Superior temporal gyrus (tissue), 1 donor: ENCODE results near the gene INTS14.
"Not testable (repeated sequence)": the region's sequence is repeated elsewhere in the genome, so short reads cannot be mapped to it uniquely, and the experiment has no call there.

Experiments used
- DNase-seq: peaks from one replicate; pipeline ENCODE4 v3.0.0-alpha.2; 2016; ENCODE audit errors: extremely low spot score

INTS14 gene

DNA sequence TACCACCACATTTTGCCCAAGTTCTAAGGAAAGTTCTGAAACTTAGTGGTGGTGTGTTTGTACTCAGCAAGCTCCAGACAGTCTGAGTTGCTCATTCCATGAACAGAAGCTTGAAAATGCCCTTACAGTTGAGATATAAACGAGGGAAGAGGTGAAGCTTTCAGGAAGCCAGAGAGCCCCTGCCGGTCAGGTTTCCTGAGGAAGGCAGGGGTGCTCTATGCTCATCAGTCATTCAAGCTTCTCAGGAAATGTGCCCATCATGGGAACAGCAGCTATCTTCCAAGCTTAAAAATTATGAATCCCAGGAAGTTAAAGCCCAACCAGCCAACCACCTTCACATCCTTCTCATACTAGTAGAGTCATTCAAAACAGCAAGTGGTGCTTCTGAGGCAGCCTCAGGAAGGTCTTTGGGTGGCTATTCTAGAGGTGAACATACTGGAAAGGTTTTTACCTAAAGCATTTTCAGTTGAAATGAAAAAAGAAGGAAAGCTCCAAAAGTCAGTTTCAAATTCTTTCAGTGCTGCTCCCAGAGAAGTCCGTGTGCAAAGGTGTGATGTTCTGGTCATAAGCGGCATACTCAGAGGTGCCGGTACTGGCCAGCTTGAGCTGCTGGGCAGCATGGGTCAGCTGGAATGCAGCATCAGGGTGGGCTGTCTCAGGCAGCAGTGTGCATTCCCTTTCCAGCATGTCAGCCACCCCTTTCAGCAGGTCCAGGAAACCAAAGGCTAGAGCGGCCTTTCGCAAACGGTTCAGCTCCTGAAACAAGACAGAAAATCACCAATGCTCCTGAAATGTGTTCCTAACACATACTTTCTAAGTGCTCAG, 31.8 kb downstream of the INTS14 start:
- no peak for DNase-seq

DNA sequence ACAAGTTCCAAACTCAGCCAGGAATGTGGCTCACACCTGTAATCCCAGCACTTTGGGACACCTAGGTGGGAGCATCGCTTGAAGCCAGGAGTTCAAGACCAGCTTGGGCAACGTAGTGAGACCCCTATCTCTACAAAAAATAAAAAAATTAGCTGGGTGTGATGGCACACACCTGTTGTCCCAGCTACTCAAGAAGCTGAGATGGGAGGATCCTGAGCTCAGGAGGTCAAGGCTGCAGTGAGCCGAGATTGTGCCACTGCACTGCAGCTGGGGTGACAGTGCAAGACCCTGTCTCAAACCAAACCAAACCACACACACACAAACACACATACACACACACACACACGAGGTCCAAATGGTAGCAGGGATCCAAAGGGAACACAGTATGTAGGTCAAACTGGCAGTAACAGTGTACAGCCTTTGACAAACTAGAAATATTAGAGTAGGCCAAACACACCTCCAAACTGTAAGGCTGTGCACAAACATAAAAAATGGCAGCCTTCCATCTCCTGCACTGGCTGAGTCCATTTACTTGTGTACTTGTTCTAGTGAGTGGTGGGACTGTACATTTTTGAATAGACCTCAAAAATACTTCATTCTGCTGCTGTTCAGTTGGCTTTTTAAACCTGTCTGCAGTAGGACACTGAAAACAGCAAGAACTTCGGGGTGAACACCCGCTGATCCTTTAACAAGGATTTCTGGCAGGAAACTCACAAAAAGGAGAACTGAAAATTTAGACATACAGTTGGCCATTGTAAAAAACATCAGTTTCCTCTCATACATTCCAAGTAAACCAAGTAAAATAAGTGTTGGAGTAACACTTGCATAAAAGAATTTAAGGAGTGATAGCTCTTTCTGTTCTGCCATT, 33.6 kb downstream of the INTS14 start:
- DNase-seq = no peak

GRCh38 chr15:65576664-65577063, 34.3 kb downstream of the INTS14 start:
- DNase-seq = no peak

- no peak for DNase-seq
Measured at GRCh38 chr15:65571971-65572370, 39.0 kb downstream of the INTS14 start.

- no peak for DNase-seq
Measured at GRCh38 chr15:65569728-65570127, 41.2 kb downstream of the INTS14 start.

- DNase-seq = no peak
Measured at GRCh38 chr15:65561934-65562333, 49.0 kb downstream of the INTS14 start.

GRCh38 chr15:65559941-65560340, 51.0 kb downstream of the INTS14 start:
- DNase-seq = no peak

GRCh38 chr15:65558997-65559760, 51.8 kb downstream of the INTS14 start:
- DNase-seq = no peak

DNA sequence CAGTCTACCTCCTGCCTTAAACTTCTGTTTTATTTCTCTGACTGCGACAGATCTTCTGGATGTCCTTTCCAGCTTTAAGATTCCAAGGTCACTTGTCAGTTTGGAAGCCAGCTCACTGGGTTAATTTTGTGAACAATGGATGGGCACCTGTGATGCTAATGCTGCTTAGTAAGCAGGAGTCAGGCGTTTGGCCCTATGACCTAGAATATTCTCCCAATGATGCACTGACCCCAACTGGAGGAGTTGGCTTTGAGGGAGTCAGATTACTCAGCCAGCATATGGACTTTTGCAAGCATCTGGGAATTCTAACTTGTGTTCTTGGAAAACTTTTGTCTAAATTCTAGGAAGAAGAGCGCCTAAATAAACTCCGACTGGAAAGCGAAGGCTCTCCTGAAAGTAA, 52.6 kb downstream of the INTS14 start:
- no peak for DNase-seq

DNA sequence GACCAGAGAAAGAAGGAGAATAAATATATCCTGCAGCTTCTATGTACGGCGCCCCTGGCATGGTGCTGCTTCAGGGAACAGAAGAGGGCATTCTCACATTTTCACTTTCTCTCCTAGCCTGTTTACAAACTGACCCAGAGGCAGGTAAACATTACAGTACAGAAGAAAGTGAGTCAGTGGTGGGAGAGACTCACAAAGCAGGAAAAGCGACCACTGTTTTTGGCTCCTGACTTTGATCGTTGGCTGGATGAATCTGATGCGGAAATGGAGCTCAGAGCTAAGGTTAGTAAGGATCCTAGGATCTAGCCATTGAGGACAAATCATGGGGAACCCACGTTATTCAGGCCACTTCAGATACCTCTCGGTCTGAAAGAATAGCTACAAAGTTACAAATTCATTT, 54.3 kb downstream of the INTS14 start:
- no peak for DNase-seq

DNA sequence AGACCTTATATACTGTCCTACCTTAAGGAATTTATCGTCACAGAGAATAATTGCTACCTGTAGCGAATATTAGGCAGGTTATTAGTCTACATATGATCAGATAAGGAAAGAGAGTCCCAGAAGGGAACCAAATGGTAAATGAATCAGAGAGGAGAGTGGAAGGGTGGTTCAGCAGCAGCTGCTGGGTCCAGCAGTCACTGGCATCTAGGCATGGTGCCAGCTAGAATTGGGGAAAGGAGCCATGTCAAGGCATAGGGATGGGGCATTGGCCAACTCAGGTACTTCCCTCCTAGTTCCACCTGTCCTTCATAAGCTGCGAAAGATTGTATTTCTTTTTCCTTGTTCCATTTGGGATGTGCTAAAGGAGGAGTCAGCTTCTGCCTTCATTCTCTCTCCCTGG, 57.2 kb downstream of the INTS14 start:
- no peak for DNase-seq

DNA sequence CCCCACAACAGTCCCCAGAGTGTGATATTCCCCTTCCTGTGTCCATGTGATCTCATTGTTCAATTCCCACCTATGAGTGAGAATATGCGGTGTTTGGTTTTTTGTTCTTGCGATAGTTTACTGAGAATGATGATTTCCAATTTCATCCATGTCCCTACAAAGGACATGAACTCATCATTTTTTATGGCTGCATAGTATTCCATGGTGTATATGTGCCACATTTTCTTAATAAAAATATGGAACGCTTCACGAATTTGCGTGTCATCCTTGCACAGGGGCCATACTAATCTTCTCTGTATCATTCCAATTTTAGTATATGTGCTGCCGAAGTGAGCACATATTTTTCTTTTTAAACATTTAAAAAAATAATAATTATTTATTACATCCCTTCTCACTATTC, 58.1 kb downstream of the INTS14 start:
- not testable (repeated sequence) for DNase-seq

- DNase-seq = no peak
Measured at GRCh38 chr15:65551183-65551582, 59.7 kb downstream of the INTS14 start.

GRCh38 chr15:65550681-65551098, 60.2 kb downstream of the INTS14 start:
- DNase-seq = no peak

DNA sequence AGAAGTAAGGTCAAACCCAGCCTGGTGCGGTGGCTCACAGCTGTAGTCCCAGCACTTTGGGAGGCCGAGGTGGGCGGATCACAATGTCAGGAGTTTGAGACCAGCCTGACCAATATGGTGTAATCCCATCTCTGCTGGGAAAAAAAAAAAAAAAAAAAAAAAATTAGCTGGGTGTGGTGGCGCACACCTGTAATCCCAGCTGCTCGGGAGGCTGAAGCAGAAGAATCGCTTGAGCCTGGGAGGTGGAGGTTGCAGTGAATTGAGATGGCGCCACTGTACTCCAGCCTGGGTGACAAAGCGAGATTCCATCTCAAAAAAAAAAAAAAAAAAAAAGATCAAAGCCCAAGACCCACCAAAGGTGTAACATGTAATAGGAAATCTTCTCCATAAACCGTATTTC, 61.6 kb downstream of the INTS14 start:
- not testable (repeated sequence) for DNase-seq

GRCh38 chr15:65547841-65548240, 63.1 kb downstream of the INTS14 start:
- DNase-seq = no peak

- no peak for DNase-seq
Measured at GRCh38 chr15:65541231-65541820, 69.6 kb downstream of the INTS14 start.

DNA sequence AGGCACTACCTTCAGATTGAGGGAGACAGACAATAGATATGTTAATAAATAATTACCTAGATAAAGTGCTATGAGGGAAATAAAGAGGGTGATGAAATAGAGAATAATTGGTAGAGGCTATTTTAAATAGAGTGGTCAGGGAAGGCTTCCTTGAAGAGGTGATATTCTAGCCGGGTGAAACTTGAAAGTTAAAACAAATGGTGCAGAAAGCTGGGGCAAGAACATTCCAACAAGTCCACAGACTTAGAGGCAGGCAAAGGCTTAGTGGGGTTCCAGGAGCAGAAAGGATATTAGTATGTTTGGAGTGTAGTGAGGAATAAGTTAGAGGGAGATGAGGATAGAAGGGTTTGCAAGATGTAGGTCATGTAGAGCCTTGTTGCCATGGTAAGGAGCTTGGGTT, 70.6 kb downstream of the INTS14 start:
- DNase-seq = no peak

DNA sequence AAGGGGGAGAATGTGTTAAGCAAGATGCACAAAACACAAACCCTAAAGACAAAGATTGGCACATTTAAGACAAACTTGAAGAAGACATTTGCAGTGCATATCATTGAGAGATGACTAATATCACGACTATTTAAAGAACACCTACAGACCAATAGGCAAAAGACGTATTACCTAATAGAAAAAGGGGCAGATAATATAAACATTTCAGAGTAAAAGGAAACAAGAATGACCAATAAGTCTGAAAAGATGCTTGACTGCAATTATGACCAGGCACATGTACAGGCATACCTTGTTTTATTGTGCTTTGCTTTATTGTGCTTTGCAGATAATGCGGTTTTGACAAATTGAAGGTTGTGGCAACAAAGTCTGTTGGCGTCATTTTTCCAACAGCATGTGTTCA, 75.7 kb downstream of the INTS14 start:
- DNase-seq = no peak

DNA sequence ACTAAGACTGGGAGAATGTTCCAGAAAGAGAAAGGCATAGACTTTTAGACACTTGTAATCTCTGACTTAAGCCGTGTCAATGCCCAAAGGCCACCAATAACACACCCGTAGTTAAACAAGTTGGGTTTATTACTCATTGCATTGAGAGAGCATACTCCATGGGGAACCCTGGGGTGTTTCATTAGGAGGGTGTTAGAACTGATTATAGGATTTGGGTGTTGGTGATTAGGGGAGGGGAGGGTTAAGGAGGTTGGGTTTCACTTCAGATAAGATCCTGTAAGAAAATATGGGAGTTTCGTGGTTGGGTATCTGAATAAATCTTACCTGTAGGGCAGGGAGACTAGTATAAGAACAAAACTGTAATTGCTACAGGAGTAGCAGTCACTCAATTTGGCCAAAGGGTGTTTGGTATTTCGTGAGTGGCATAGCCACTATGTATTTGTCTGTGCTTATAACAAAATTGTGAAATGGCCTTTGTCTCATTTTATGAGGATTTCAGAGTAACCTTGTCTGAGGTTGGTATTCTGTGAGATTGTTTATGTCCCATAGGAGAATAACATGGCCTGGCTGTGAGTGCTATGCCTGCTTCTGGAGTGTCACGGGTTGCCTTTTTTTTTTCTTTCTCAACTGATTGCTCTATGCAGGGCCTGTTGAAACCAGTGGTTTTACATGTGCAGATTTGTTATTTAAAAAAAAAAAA, 77.7 kb downstream of the INTS14 start:
- DNase-seq = no peak

DNA sequence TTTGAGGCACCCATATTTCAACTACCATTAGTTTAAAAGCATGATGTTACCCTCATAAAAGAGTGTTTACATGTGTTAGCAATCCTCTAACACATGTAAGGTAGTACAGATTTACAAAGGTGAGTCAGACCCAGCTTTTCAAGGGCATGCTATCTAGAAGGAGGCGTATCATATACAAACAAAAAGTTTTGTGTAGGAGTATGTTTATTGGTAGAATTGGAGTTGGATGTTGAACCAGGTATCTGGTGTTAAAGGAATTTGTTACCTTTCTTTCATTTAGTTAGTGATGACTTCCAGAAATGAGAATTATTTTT, 78.2 kb downstream of the INTS14 start:
- DNase-seq = no peak
